Body of pancreas (tissue), 4 donors: ENCODE results near the gene CNNM3. TPM values are rescaled to one million over a fixed set of nuclear protein-coding genes. Genes with fewer than 3 reads are reported as not detected.

ENCODE experiments used
- ATAC-seq: fragments of 150-250 bp; one replicate; pipeline ENCODE4 v1.9.1; 2016
- DNase-seq, 4 donors: peaks; one replicate each; pipeline ENCODE4 v3.0.0-alpha.2; 2019
- H3K27ac ChIP-seq, 4 donors: fragments of 200-600 bp; sonication (generic); 1 replicate in 3 of 4; 2 replicates in 1 of 4; pipeline versions ENCODE4 v1.5.1 to v1.6.1; 2016 to 2019; ENCODE audit warnings: mild to moderate bottlenecking in 1 of 4, mixed read lengths in 1 of 4, moderate library complexity in 1 of 4
- H3K27me3 ChIP-seq, 2 donors: fragments of 200-600 bp; sonication (generic); one replicate each; pipeline ENCODE4 v1.6.0; 2016; ENCODE audit warnings: mild to moderate bottlenecking in 1 of 2
- H3K36me3 ChIP-seq, 2 donors: fragments of 200-600 bp; sonication (generic); replicated peaks in 1 of 2; 2 replicates each; pipeline ENCODE4 v1.5.1; 2016; ENCODE audit warnings: low read depth in 2 of 2; ENCODE audit not compliant: insufficient read depth in 1 of 2
- H3K4me1 ChIP-seq: fragments of 200-600 bp; sonication (generic); one replicate; pipeline ENCODE4 v1.6.0; 2016
- H3K4me3 ChIP-seq, 2 donors: fragments of 200-600 bp; sonication (generic); 1 replicate in 1 of 2; 2 replicates in 1 of 2; pipeline ENCODE4 v1.5.1; 2016 to 2019
- H3K9me3 ChIP-seq, 3 donors: fragments of 200-600 bp; sonication (generic); 1 replicate in 2 of 3; 2 replicates in 1 of 3; pipeline ENCODE4 v1.5.1; 2016
- CTCF ChIP-seq, 7 experiments: fragments of 450-650 bp in 4 of 7; fragments of 200-600 bp in 3 of 7; sonication (generic) in 3 of 7; IDR thresholded peaks; one replicate each; pipeline ENCODE4 v1.5.1; 2016 to 2019; ENCODE audit warnings: antibody characterized with exemption in 7 of 7
- POLR2A ChIP-seq, 3 donors: fragments of 450-650 bp; IDR thresholded peaks; one replicate each; pipeline ENCODE4 v1.6.1; 2016; ENCODE audit warnings: antibody characterized with exemption in 3 of 3, mild to moderate bottlenecking in 2 of 3
- WGBS, 2 donors: methylation state at CpG; one replicate each; pipeline ENCODE4 v1.1.5; 2017; 5-methylcytosine and 5-hydroxymethylcytosine counted together
- intact Hi-C: fragments of 100-400 bp; cut with DNase I; formaldehyde crosslinking; loops from one replicate; pipeline ENCODE4 v1.15.1; 2023
- total RNA-seq, 2 donors: library from RNA; depleted of rRNA; stranded (reverse); fragments of >200 nt; gene quantifications; one replicate each; pipeline ENCODE4 v1.1.0, GENCODE V29; 2016

The CNNM3 gene
- total RNA-seq, 2 donors from 2014 or later = 18.2 to 57.7 TPM

GRCh38 chr2:96823198-96823597 is 7.1 kb downstream of the CNNM3 start:
- H3K27ac ChIP-seq = peak overlapping the region in 1 of 4 donors; percentile 9
- 74 to 89% methylated on average over 9 to 11 of the region's 11 CpGs for WGBS, 2 donors
- H3K9me3 ChIP-seq = no peaks in the 10 kb centered on the region
- H3K4me3 ChIP-seq = no peak overlapping the region
- H3K27me3 ChIP-seq = no peaks in the 10 kb centered on the region
- no peak for ATAC-seq
- no peak for DNase-seq
- TF ChIP-seq POLR2A (IDR thresholded peaks at IDR 0.05) (no peak), CTCF (IDR thresholded peaks at IDR 0.05) (no peak)
- peaks cover 68% of the 10 kb centered on the region for H3K4me1 ChIP-seq
- peaks cover 8 to 16% of the 10 kb centered on the region in 2 donors for H3K36me3 ChIP-seq
- intact Hi-C loops = no loop called here

- Histone ChIP-seq H3K27ac (no peak overlapping the region), H3K4me3 (no peak overlapping the region), H3K27me3 (no peaks in the 10 kb centered on the region), H3K36me3 (peaks cover 9 to 23% of the 10 kb centered on the region in 2 donors), H3K9me3 (no peaks in the 10 kb centered on the region), H3K4me1 (peaks cover 57% of the 10 kb centered on the region)
- no peak for TF ChIP-seq POLR2A (IDR thresholded peaks at IDR 0.05)
- intact Hi-C loops = no loop called here
- ATAC-seq (no peak), DNase-seq (no peak)
- 38 to 49% methylated on average over 6 of the region's 6 CpGs for WGBS, 2 donors
Measured at GRCh38 chr2:96824079-96824870, 8.2 kb downstream of the CNNM3 start.

GRCh38 chr2:96825057-96825456 is 9.0 kb downstream of the CNNM3 start:
- Histone ChIP-seq H3K4me1 (peaks cover 50% of the 10 kb centered on the region), H3K4me3 (no peak overlapping the region), H3K27ac (no peak overlapping the region), H3K9me3 (no peaks in the 10 kb centered on the region), H3K36me3 (peaks cover 13 to 23% of the 10 kb centered on the region in 2 donors), H3K27me3 (no peaks in the 10 kb centered on the region)
- 89 to 91% methylated on average over 12 to 14 of the region's 14 CpGs for WGBS, 2 donors
- intact Hi-C loops = no loop called here
- DNase-seq (no peak), ATAC-seq (no peak)
- TF ChIP-seq POLR2A (IDR thresholded peaks at IDR 0.05) = no peak
- TF ChIP-seq CTCF (IDR thresholded peaks at IDR 0.05) = no peak

- H3K27ac ChIP-seq = no peak overlapping the region
- peaks cover 43% of the 10 kb centered on the region for H3K4me1 ChIP-seq
- DNase-seq = no peak
- TF ChIP-seq CTCF (IDR thresholded peaks at IDR 0.05) = no peak
- TF ChIP-seq POLR2A (IDR thresholded peaks at IDR 0.05) = no peak
- no peak for ATAC-seq
- H3K9me3 ChIP-seq = no peaks in the 10 kb centered on the region
- no peaks in the 10 kb centered on the region for H3K27me3 ChIP-seq
- WGBS, 2 donors = 88% methylated on average over 15 to 22 of the region's 22 CpGs
- peaks cover 13 to 25% of the 10 kb centered on the region in 2 donors for H3K36me3 ChIP-seq
- intact Hi-C loops = no loop called here
- no peak overlapping the region for H3K4me3 ChIP-seq
Measured at GRCh38 chr2:96826546-96827278, 10.6 kb downstream of the CNNM3 start.

- no peak overlapping the region for H3K27ac ChIP-seq
- no peaks in the 10 kb centered on the region for H3K27me3 ChIP-seq
- 93 to 99% methylated on average over 14 of the region's 14 CpGs for WGBS, 2 donors
- H3K4me3 ChIP-seq = no peak overlapping the region
- peaks cover 13 to 25% of the 10 kb centered on the region in 2 donors for H3K36me3 ChIP-seq
- DNase-seq = no peak
- H3K4me1 ChIP-seq = peaks cover 43% of the 10 kb centered on the region
- intact Hi-C loops = no loop called here
- H3K9me3 ChIP-seq = no peaks in the 10 kb centered on the region
- no peak for ATAC-seq
- TF ChIP-seq CTCF (IDR thresholded peaks at IDR 0.05) = no peak
- TF ChIP-seq POLR2A (IDR thresholded peaks at IDR 0.05) = no peak
Measured at GRCh38 chr2:96828436-96828835, 12.4 kb downstream of the CNNM3 start.
